ENCODE measurements around the gene TRDMT1.

TRDMT1 gene
- total RNA-seq = 18.1 to 38.0 (median 27.3) reads per million in 4 experiments

GRCh38 chr10:17200912-17201793 lies at the start of gene TRDMT1:
TSS of gene TRDMT1 (minus strand) at chr10:17201672. CDS start at chr10:17201634, 38 bp downstream.
- peak; percentile 66 for DNase-seq

- no peak for DNase-seq
Observed at GRCh38 chr10:17250736-17251135, 49.3 kb upstream of the TRDMT1 start.

DNA sequence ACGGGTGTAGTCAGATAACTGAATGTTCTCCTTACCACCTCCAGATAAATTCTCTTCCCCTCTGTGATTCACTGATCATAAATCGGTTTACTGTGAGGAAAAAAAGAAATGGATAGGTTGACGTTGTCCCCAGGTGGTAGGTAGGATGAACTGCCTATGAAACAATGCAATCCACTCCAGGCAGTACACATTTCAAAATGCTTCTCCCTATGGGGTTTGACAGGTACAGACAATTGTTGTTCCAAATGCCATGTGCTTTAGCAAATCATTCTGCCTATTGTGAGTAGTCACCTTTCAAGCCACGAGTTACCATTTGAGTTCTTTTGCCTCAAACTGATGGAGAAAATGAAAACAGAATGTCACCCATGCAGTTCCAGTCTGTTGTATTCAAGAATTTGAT lies 48.3 kb upstream of the TRDMT1 start:
- no peak for DNase-seq

- no peak for DNase-seq
Observed at GRCh38 chr10:17248964-17249363, 47.5 kb upstream of the TRDMT1 start.

DNA sequence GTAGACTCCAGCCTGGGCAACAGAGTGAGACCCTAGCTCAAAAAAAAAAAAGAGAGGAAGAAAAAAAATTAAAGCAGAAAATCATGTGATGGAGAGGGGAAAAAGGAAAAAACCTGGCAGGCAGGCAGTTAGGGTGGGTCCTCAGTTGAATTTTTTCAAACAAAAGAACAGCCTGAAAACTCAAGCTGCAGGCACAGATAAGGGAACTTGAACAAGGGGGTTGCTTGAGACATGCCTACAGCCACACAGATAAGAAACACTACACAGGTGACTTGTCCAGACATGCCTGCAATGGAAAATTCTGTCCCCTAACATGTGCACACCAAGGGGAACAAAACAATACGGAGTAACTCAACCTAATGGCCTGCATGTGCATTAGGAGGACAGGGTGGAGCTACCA lies 45.7 kb upstream of the TRDMT1 start:
- DNase-seq = no peak

DNA sequence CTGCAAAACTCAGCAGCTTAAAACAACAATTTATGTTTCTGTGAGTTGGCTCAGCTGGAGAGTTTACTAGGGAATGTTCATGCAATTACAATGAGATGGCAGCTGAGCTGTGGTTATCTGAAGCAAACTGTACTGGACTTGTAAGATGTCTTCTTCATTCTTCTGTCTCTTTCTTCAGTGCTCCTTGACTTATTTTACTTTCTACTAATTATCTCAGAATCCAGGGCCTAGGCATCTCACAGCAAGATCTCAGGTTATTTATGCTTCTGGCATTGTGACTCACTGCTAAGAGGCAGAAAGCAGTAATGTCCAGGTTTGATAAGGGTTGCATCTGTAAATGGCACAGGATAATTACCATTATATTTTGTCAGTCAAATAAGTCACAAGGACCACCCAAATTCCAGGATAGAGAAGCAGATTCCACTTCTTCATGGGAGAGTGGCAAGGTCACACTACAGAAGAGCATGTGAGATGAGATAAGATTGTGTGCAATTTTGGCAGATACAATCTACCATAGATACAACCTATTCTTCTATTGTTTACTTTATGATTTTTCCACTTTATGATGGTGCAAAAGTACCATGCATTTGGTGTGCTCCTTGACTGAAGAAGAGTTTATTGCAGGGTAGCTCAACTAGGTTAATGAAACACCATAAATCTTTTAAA lies 43.4 kb upstream of the TRDMT1 start:
- DNase-seq = no peak

- DNase-seq = no peak
Observed at GRCh38 chr10:17241611-17242333, 40.3 kb upstream of the TRDMT1 start.

DNA sequence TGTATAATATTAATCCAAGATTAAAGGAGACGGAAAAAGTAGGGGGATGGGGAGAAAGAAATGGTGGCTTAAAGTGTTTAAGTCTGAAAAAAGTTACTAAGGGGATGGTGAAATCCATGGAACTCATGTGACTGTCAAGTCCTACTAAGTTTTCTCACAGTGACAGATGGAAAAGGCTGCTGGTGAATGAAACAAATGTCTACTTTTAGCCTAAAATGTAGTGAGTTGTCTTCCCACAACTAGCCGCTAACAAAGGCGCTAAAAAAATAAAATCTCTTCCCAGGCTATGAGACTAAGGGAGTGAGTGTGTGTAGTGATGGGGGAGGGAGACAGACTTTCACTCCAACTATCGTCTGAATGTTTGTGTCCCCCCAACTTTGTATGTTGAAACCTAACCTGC lies 39.1 kb upstream of the TRDMT1 start:
- DNase-seq = no peak

DNA sequence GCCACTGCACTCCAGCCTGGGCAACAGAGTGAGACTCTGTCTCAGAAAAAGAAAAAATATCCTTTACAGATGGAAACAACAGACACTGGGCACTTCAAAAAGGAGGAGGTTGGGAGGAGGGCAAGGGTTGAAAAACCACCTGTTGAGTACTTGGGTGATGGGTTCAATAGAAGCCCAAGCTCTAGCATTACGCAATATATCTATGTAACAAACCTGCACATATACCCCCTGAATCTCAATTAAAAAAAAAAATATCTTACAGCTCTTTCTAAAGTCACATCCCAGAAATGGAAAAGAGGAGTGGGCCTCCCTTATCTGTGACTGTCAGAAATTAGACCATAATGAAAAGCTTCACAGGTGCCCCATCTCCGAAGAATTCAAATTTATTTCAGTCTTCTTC lies 38.6 kb upstream of the TRDMT1 start:
- DNase-seq = no peak

GRCh38 chr10:17239345-17240085 lies 38.0 kb upstream of the TRDMT1 start:
- no peak for DNase-seq

DNA sequence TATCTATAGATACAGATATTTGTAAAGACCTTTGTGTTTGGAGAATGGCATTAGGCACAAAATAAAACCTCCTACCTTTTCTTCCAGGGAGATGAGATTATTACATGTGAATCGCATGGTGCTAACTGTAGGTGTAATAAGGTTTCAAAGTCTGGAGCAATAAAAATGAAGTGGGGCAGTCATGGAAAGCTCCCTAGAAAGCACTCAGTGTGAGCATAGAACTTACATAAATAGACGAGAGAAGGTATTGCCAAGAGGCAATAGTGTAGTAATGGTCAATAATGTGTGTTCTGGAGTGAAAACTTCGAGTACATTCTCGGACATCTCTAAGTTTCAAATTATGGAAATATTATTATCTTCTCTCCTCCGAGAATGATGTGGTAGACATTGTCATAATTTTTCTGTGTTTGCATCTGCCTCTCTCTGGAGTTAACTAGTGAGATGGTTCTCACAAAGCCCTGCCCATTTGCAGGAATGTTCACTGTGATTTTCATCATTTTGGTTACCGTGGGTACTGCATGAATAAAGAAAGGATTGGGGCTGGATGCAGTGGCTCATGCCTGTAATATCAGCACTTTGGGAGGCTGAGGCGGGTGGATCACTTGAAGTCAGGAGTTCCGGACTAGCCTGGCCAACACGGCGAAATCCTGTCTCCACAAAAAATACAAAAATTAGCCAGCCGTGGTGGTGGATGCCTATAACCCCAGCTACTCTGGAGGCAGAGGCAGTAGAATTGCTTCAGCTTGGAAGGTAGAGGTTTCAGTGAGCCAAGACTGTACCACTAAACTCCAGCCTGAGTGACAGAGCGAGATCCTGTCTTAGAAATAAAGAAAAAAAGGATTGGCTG lies 37.2 kb upstream of the TRDMT1 start:
- DNase-seq = no peak

GRCh38 chr10:17237915-17238444 lies 36.5 kb upstream of the TRDMT1 start:
- DNase-seq = no peak

- no peak for DNase-seq
Observed at GRCh38 chr10:17237149-17237527, 35.7 kb upstream of the TRDMT1 start.

- no peak for DNase-seq
Observed at GRCh38 chr10:17236468-17237148, 35.1 kb upstream of the TRDMT1 start.

DNA sequence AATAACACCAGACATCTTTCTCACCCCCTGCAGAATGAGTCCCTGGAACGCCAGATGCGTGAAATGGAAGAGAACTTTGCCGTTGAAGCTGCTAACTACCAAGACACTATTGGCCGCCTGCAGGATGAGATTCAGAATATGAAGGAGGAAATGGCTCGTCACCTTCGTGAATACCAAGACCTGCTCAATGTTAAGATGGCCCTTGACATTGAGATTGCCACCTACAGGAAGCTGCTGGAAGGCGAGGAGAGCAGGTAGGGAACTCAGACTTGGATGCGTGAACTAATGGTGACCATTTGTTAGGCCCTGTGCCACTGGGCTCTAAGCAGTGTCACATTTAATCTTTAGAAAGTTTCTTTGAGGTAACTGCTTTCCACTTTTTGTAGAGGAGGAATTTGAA lies 33.7 kb upstream of the TRDMT1 start:
- DNase-seq = no peak

DNA sequence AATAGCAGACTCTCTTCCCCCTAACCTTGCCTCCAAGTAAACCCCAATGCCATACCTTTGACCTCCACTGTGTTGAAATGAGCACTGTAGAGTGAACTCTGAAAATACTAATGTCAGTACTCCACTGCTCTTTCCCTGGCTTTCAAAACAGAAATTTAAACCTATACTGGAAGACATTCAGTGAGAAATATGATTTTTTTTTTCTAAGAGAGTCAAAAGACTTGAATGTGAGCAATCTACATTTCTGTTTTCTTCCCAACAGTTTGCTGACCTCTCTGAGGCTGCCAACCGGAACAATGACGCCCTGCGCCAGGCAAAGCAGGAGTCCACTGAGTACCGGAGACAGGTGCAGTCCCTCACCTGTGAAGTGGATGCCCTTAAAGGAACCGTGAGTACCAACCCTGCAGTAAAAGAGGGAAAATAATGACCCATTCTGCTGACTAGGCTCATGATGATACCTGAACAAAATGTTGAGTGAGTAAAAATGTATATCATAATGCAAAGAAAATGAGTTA lies 33.0 kb upstream of the TRDMT1 start:
- DNase-seq = no peak

- DNase-seq = no peak
Observed at GRCh38 chr10:17233286-17233991, 32.0 kb upstream of the TRDMT1 start.

GRCh38 chr10:17232276-17232960 lies 30.9 kb upstream of the TRDMT1 start:
- no peak for DNase-seq

- no peak for DNase-seq
Observed at GRCh38 chr10:17231788-17232187, 30.3 kb upstream of the TRDMT1 start.
